SK-N-SH treated with all-trans-retinoic acid at 6 μM for 48 hours (cell line): ENCODE results near the gene TRPM2.

Experiments used
- ATAC-seq: fragments of 200-7000 bp; cut with Tn5 transposase; 3 replicates; pipeline ENCODE4 v1.9.1; 2020; ENCODE audit warnings: mild to moderate bottlenecking, moderate library complexity
- ARNTL ChIP-seq: fragments of 450-650 bp; formaldehyde crosslinking; IDR thresholded peaks from 2 replicates; pipeline ENCODE4 v1.5.0; 2020; ENCODE audit warnings: low read depth, mild to moderate bottlenecking, moderate library complexity, borderline replicate concordance
- BACH2 ChIP-seq: fragments of 250-450 bp; sonication (Bioruptor Pico); IDR thresholded peaks from 2 replicates; pipeline ENCODE4 v1.9.0; 2021; ENCODE audit warnings: mild to moderate bottlenecking, borderline replicate concordance
- CSDC2 ChIP-seq: fragments of 250-450 bp; sonication (Bioruptor Pico); IDR thresholded peaks from 2 replicates; pipeline ENCODE4 v1.5.0; 2020; ENCODE audit warnings: mild to moderate bottlenecking, moderate library complexity
- ESRRG ChIP-seq: fragments of 250-450 bp; sonication (Bioruptor Pico); IDR thresholded peaks from 2 replicates; pipeline ENCODE4 v1.6.1; 2021; ENCODE audit warnings: mild to moderate bottlenecking
- GLIS3 ChIP-seq: fragments of 250-450 bp; sonication (Bioruptor Pico); IDR thresholded peaks from 2 replicates; pipeline ENCODE4 v1.5.0; 2020; ENCODE audit warnings: mild to moderate bottlenecking, moderate library complexity
- ISL1 ChIP-seq: fragments of 250-450 bp; sonication (Bioruptor Pico); IDR thresholded peaks from 2 replicates; pipeline ENCODE4 v2.1.2; 2022; ENCODE audit warnings: mild to moderate bottlenecking, moderate library complexity
- OSR1 ChIP-seq: fragments of 250-450 bp; sonication (Bioruptor Pico); IDR thresholded peaks from 2 replicates; pipeline ENCODE4 v1.8.0; 2022; ENCODE audit warnings: moderate library complexity, mild to moderate bottlenecking, inconsistent platforms
- PPARA ChIP-seq: fragments of 250-450 bp; sonication (Bioruptor Pico); IDR thresholded peaks from 2 replicates; pipeline ENCODE4 v1.5.0; 2020; ENCODE audit warnings: mild to moderate bottlenecking, borderline replicate concordance
- SNAI2 ChIP-seq: fragments of 250-450 bp; sonication (Bioruptor Pico); IDR thresholded peaks from 2 replicates; pipeline ENCODE4 v1.5.0; 2020; ENCODE audit warnings: mild to moderate bottlenecking, moderate library complexity
- TCF4 ChIP-seq: fragments of 250-450 bp; sonication (Bioruptor Pico); IDR thresholded peaks from 2 replicates; pipeline ENCODE4 v1.8.0; 2021; ENCODE audit warnings: mild to moderate bottlenecking, moderate library complexity, borderline replicate concordance
- TOX ChIP-seq: fragments of 250-450 bp; sonication (Bioruptor Pico); IDR thresholded peaks from 2 replicates; pipeline ENCODE4 v1.8.0; 2021; ENCODE audit warnings: mild to moderate bottlenecking, moderate library complexity, borderline replicate concordance
- ZC3H10 ChIP-seq: fragments of 250-450 bp; sonication (Bioruptor Pico); IDR thresholded peaks from 2 replicates; pipeline ENCODE4 v1.5.1; 2021; ENCODE audit warnings: mild to moderate bottlenecking, moderate library complexity
- ZFP3 ChIP-seq: fragments of 250-450 bp; sonication (Bioruptor Pico); IDR thresholded peaks from 2 replicates; pipeline ENCODE4 v1.5.0; 2020; ENCODE audit warnings: mild to moderate bottlenecking, moderate library complexity
- ZFP30 ChIP-seq: fragments of 450-650 bp; formaldehyde crosslinking; IDR thresholded peaks from 2 replicates; pipeline ENCODE4 v1.5.0; 2022; ENCODE audit warnings: mild to moderate bottlenecking, moderate library complexity
- ZNF565 ChIP-seq: fragments of 450-650 bp; formaldehyde crosslinking; conservative IDR thresholded peaks from 2 replicates; pipeline ENCODE4 v1.5.0; 2020; ENCODE audit warnings: low read depth, mild to moderate bottlenecking, moderate library complexity
- ZNF8 ChIP-seq: fragments of 450-650 bp; formaldehyde crosslinking; IDR thresholded peaks from 2 replicates; pipeline ENCODE4 v1.5.0; 2020; ENCODE audit warnings: mild to moderate bottlenecking, moderate library complexity
- TF ChIP-seq, protein P1 (sequence below): fragments of 250-450 bp; sonication (Bioruptor Pico); IDR thresholded peaks from 2 replicates; pipeline ENCODE4 v1.8.0; 2021; ENCODE audit warnings: low read depth, mild to moderate bottlenecking, moderate library complexity, borderline replicate concordance
- TF ChIP-seq, protein P2 (sequence below): fragments of 250-450 bp; sonication (Bioruptor Pico); IDR thresholded peaks from 2 replicates; pipeline ENCODE4 v1.5.1; 2021; ENCODE audit warnings: mild to moderate bottlenecking, moderate library complexity
- TF ChIP-seq, protein P3 (sequence below): fragments of 250-450 bp; sonication (Bioruptor Pico); IDR thresholded peaks from 2 replicates; pipeline ENCODE4 v1.5.1; 2020; ENCODE audit warnings: low read depth, mild to moderate bottlenecking, moderate library complexity
- TF ChIP-seq, protein P4 (sequence below): fragments of 250-450 bp; sonication (Bioruptor Pico); IDR thresholded peaks from 2 replicates; pipeline ENCODE4 v1.8.0; 2020; ENCODE audit warnings: mild to moderate bottlenecking, moderate library complexity, borderline replicate concordance

The TRPM2 gene

DNA sequence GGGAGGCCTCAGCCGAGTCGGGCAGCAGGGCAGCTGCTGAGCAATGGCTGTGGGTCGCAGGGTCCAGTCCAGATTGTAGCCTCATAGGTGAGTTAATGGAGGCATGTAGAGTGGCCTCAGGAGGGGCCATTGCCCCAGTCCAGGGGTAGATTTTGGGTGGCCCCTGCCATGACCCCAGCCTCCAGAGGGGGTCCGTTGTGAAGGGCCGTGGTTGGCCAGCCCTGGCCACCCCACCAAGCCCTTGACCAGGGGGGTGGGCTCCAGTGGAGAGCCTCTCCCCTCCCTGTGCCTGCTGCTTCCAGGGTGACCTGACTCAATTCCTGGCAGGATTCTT is 26.1 kb downstream of the TRPM2 start:
- no peak for TF ChIP-seq ZNF8 (CRISPR knock-in tag)
- TF ChIP-seq, protein P1, sequence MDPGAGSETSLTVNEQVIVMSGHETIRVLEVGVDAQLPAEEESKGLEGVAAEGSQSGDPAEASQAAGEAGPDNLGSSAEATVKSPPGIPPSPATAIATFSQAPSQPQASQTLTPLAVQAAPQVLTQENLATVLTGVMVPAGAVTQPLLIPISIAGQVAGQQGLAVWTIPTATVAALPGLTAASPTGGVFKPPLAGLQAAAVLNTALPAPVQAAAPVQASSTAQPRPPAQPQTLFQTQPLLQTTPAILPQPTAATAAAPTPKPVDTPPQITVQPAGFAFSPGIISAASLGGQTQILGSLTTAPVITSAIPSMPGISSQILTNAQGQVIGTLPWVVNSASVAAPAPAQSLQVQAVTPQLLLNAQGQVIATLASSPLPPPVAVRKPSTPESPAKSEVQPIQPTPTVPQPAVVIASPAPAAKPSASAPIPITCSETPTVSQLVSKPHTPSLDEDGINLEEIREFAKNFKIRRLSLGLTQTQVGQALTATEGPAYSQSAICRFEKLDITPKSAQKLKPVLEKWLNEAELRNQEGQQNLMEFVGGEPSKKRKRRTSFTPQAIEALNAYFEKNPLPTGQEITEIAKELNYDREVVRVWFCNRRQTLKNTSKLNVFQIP (CRISPR knock-in tag): no peak
- TF ChIP-seq, protein P2, sequence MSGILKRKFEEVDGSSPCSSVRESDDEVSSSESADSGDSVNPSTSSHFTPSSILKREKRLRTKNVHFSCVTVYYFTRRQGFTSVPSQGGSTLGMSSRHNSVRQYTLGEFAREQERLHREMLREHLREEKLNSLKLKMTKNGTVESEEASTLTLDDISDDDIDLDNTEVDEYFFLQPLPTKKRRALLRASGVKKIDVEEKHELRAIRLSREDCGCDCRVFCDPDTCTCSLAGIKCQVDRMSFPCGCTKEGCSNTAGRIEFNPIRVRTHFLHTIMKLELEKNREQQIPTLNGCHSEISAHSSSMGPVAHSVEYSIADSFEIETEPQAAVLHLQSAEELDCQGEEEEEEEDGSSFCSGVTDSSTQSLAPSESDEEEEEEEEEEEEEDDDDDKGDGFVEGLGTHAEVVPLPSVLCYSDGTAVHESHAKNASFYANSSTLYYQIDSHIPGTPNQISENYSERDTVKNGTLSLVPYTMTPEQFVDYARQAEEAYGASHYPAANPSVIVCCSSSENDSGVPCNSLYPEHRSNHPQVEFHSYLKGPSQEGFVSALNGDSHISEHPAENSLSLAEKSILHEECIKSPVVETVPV: no peak
- TF ChIP-seq ISL1: no peak
- no peak for TF ChIP-seq CSDC2 (CRISPR knock-in tag)
- no peak for TF ChIP-seq OSR1
- TF ChIP-seq, protein P3, sequence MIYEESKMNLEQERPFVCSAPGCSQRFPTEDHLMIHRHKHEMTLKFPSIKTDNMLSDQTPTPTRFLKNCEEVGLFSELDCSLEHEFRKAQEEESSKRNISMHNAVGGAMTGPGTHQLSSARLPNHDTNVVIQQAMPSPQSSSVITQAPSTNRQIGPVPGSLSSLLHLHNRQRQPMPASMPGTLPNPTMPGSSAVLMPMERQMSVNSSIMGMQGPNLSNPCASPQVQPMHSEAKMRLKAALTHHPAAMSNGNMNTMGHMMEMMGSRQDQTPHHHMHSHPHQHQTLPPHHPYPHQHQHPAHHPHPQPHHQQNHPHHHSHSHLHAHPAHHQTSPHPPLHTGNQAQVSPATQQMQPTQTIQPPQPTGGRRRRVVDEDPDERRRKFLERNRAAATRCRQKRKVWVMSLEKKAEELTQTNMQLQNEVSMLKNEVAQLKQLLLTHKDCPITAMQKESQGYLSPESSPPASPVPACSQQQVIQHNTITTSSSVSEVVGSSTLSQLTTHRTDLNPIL (CRISPR knock-in tag): no peak
- TF ChIP-seq ZFP30 (CRISPR knock-in tag): no peak
- TF ChIP-seq, protein P4, sequence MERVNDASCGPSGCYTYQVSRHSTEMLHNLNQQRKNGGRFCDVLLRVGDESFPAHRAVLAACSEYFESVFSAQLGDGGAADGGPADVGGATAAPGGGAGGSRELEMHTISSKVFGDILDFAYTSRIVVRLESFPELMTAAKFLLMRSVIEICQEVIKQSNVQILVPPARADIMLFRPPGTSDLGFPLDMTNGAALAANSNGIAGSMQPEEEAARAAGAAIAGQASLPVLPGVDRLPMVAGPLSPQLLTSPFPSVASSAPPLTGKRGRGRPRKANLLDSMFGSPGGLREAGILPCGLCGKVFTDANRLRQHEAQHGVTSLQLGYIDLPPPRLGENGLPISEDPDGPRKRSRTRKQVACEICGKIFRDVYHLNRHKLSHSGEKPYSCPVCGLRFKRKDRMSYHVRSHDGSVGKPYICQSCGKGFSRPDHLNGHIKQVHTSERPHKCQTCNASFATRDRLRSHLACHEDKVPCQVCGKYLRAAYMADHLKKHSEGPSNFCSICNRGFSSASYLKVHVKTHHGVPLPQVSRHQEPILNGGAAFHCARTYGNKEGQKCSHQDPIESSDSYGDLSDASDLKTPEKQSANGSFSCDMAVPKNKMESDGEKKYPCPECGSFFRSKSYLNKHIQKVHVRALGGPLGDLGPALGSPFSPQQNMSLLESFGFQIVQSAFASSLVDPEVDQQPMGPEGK (CRISPR knock-in tag): no peak
- no peak for TF ChIP-seq TOX (CRISPR knock-in tag)
- TF ChIP-seq ESRRG (CRISPR knock-in tag): no peak
- no peak for TF ChIP-seq BACH2 (CRISPR knock-in tag)
- no peak for ATAC-seq

DNA sequence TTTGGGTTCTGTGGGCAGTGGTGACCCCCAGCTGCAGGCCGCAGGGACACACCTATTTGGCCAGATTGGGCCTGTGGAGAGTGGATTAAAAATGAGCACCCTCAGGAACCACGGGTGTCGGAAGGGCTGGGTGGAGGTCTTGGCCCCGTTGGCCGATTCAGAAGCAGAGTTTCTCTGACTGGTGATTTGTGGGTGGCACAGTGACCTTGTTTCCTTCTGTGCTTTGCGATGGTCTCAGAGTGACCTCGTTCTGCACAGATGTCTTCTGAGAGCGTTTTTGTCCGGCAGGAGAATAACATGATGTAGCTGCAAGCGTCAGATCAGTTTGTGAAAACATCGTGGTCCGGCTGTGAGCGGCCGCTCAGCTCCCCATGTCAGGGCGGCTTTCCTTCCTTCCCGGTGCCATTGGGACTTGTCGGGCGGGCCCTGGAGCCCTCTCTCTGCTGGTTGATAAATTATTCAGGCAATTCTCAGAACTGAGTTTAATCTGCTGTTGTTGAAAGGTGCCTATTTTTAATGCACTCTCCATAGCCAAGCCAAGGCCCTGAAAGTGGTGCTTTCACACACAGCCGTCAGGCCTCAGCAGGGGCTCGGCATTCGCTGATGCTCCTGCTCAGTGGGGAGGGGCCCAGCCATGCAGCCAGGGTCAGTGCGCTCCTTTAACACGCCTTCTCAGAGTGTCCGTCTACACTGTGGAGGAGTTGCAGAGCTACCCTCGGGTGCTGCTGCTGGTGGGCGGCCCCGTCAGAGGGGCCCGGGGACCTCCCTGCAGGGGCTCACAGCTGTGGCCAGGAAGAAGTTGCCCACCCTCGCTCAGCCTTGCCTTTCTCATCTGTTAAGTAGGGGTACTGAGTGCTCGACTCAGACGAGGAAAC is 26.8 kb downstream of the TRPM2 start:
- TF ChIP-seq, protein P3 (CRISPR knock-in tag): no peak
- no peak for TF ChIP-seq SNAI2 (CRISPR knock-in tag)
- TF ChIP-seq ZFP30 (CRISPR knock-in tag): no peak
- TF ChIP-seq ZNF565 (CRISPR knock-in tag): no peak
- TF ChIP-seq, protein P2: no peak
- no peak for TF ChIP-seq PPARA (CRISPR knock-in tag)
- no peak for TF ChIP-seq GLIS3
- TF ChIP-seq ISL1: no peak
- TF ChIP-seq ARNTL (CRISPR knock-in tag): no peak
- TF ChIP-seq ZC3H10 (CRISPR knock-in tag): no peak
- ATAC-seq: no peak

DNA sequence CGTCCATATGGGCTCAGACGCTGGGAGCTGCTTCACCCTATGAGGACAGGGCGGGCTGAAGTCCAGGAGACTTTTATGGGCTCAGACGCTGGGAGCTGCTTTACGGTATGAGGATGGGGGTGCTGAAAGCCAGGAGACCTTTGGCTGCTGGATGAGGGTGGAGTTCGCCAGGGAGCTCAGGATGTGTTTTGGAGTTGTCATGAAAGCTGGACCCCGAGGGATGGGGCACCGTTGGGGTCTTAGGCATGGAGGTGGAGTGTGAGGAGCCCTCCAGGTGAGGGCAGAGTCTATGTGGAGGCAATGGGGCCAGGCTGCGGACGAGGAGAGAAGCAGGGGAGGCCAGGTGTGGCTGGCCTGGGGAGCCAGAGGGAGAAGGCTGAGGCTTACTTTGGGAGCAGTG is 27.5 kb downstream of the TRPM2 start:
- ATAC-seq: no peak
- no peak for TF ChIP-seq OSR1
- no peak for TF ChIP-seq ISL1
- no peak for TF ChIP-seq TOX (CRISPR knock-in tag)
- no peak for TF ChIP-seq ARNTL (CRISPR knock-in tag)
- TF ChIP-seq TCF4 (CRISPR knock-in tag): no peak
- TF ChIP-seq, protein P4 (CRISPR knock-in tag): no peak
- no peak for TF ChIP-seq ZFP3 (CRISPR knock-in tag)
- TF ChIP-seq, all 23 proteins: peak for 0
